CD4-positive, alpha-beta T cell treated with Interleukin-12 subunit alpha and Interleukin-12 subunit beta, for 1 hour (primary cell): ENCODE results near the gene USP47.
A peak's percentile ranks its signal among the peaks of the same experiment; 100 is the strongest.
"Not testable (repeated sequence)": the region's sequence is repeated elsewhere in the genome, so short reads cannot be mapped to it uniquely, and the experiment has no call there.

ENCODE experiments used
- DNase-seq: peaks from one replicate; pipeline ENCODE4 v3.0.0-alpha.2; 2020

USP47 gene

GRCh38 chr11:11826260-11826659, 15.5 kb upstream of the USP47 start:
- DNase-seq: no peak

DNA sequence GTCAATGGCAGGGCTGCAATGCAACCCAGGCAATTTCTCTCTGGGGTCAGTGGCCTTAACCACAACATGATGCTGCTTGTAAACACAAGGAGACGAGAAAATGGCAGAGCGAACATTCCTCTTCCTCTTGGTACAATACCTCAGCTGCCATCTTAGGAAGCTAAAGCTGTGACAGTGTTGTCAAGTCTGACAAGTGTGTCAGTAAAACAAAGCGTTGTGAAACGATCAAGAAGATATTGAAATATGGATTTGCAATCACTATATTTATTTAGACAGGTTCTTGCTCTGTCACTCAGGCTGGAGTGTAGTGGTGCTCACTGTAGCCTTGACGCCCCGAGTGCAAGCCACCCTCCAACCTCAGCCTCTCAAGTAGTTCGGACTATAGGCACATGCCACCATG, 14.5 kb upstream of the USP47 start:
- DNase-seq: no peak

GRCh38 chr11:11831406-11831805, 10.4 kb upstream of the USP47 start:
- not testable (repeated sequence) for DNase-seq

DNA sequence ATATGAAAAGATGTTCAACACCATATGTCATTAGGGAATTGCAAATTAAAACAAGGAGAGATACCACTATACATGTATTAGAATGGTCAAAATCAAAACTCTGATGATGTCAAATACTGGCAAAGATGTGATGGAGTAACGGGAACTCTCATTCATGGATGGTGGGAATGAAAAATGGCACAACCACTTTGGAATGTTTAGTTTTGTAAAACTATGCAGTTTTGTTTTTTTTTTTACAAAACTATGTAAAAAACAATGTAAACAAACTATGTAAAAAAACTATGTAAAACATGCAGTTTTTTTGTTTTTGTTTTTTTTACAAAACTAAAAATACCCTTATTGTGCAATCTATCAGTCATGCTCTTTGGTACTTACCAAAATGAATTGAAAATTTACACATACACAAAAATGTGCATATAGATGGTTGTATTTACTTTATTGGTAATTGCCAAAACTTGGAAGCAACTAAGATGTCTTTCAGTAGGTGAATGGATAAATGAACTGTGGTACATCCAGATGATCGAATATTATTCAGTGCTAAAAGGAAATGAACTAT, 5.0 kb upstream of the USP47 start:
- DNase-seq: no peak

DNA sequence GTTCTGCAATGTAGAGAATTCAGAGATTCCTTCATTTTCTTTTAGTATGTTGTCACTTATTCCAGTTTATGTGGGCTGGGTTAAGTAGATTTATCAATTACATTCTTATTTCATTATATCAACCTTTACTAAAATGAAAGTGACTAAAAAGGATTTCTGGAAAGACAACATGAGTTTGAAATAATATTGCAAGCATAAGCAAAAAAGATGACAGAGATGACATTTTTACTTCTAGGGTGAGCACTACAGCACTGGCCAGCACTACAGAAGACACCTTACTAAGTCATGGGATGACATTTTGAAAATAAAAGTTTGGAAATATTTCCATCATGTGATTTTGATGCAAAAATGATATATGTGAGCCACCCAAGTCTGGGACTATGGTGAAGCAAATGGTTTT, 2.1 kb upstream of the USP47 start:
- DNase-seq: no peak

- DNase-seq: no peak
Observed at GRCh38 chr11:11841116-11841722, 553 bp upstream of the USP47 start.

DNA sequence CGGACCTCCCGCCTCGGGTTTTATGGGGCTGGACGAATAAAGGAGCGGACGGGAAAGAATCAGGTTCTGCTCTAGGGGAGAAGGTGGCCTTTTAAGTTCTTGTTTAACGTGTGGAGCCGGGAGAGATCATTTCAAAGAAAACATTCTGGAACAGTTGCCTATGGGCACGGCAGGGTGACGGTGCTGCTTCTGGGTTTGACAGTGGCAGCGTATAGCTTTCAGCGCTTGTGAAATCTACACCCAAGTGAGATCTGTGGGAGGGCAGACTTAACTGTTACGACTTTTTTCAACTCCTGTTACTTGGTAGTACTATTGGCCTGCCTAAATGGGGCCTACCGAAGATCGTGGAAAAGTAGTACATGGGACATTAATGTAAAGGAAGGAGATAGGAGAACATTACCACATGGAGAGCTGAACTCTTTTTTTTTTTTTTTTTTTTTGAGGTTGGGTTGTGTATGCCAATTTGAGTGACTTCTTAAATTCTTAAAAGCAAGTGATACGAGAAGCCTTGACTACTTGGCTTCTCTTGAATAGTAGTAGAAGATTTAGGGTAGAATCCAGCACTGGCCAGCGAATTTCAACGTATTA, 743 bp downstream of the USP47 start:
- DNase-seq: peak; percentile 70

DNA sequence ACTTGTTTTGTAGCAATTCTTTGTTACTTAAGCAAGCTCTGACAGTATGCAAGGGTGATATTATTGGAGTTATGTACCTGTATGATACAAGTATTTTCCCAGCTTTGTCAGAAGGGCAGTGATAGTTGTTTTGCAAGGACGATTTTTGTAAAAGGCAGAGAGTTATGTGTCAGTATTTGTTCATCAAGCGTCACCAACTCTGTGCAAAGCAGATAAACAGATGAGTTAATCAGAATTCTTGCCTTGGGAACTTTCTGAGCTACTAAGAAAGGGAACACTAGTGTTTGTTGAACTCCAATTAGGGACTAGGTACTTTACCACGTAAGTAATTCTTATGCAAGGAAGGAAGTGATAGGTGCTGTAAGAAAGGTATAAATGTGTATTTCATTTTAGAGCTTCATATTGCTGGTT, 1.4 kb downstream of the USP47 start:
- DNase-seq: peak; percentile 64

DNA sequence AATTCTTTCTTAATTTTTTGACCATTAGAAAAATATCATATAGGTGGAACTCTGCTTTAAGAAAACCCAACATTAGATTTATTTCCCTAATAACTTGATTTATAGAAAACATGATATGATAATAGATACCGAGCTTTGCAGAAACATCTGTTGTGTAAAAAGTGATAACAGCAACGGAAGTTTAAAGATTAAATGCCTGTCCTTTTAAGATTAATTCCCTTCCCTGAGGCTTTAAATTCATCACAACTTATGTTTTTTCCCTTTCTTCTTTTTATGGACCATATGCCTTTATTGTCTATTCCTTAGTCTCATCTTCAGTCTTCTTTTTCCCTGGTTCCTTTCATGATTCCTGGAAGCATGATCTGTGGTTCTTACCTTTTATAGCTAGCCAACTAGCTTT, 1.9 kb downstream of the USP47 start:
- DNase-seq: no peak

DNA sequence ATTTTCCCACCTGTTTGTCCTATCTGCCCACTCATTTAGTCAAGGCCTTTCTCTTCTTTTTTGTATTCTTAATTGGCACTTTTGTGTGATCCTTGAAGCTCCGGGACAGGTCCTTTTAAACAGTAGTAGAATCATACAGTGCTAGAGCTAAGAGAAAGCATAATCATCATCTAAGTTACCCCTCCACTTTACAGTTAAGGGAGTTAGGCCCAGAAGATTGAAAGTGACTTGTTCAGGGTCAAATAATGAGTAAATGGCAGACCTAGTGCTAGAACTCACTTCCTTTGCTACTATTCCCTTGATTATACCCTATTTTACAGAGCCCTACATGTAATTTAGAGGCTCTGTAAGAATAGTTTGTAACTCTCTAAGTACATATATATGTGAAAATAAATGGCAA, 2.5 kb downstream of the USP47 start:
- DNase-seq: no peak

- no peak for DNase-seq
Observed at GRCh38 chr11:11845071-11845470, 3.3 kb downstream of the USP47 start.

GRCh38 chr11:11845551-11845950, 3.8 kb downstream of the USP47 start:
- DNase-seq: no peak

DNA sequence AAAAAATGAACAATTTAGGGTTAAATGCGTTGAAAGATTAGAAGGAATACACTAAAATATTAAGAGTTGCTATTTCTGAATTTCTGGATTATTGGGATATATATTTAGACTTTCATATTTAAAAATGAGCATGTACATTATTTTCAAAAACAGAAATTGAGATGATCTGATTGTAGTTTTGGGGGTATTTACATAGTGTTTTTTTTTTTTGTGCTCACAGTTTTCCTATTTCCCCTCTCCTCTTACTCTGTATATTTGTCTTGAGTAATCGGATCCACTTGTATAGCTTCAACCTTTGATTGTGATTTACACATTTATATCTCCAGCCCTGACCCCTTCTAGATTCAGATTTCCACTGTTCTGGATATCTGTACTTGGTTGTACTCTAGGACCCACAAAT, 5.3 kb downstream of the USP47 start:
- no peak for DNase-seq

GRCh38 chr11:11848891-11849746, 7.3 kb downstream of the USP47 start:
- peak; percentile 76 for DNase-seq

GRCh38 chr11:11850668-11851067, 8.9 kb downstream of the USP47 start:
- DNase-seq: no peak

DNA sequence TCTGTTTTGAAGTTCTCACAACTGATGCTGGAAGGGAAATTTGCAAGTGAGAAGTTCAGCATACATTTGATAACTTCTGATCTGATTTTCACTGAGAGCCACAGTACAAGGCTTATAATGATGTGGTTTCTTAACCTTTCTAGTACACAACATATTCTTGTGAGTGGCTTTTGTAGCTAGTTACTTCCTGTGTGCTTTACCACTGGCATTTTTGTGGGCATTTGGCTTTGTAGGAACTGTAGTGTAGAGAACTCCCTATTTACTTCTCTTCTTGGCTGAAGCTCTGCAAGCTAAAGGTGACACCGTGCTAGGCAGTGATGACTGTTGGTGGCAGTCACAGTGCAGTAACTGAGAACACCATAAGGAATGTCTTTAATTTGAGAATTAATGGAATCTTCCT, 14.9 kb downstream of the USP47 start:
- peak; percentile 57 for DNase-seq

GRCh38 chr11:11857769-11858168, 16.0 kb downstream of the USP47 start:
- DNase-seq: peak; percentile 65

DNA sequence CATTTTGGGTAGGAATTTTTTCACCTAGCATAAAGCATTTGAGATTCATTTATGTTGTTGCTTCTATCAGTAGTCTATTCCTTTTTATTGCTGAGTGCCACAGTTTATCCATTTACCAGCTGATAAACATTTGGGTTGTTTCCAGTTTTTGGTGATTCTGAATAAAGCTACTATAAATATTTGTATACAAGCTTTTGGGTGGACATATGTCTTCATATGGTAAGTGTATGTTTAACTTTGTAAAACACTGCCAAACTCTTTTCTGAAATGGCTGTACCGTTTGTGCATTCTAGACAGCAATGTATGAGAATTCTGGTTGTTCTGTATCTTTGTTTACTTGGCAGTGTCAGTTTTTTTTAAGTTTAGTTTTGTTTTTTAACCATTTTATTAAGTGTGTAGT, 16.9 kb downstream of the USP47 start:
- no peak for DNase-seq

DNA sequence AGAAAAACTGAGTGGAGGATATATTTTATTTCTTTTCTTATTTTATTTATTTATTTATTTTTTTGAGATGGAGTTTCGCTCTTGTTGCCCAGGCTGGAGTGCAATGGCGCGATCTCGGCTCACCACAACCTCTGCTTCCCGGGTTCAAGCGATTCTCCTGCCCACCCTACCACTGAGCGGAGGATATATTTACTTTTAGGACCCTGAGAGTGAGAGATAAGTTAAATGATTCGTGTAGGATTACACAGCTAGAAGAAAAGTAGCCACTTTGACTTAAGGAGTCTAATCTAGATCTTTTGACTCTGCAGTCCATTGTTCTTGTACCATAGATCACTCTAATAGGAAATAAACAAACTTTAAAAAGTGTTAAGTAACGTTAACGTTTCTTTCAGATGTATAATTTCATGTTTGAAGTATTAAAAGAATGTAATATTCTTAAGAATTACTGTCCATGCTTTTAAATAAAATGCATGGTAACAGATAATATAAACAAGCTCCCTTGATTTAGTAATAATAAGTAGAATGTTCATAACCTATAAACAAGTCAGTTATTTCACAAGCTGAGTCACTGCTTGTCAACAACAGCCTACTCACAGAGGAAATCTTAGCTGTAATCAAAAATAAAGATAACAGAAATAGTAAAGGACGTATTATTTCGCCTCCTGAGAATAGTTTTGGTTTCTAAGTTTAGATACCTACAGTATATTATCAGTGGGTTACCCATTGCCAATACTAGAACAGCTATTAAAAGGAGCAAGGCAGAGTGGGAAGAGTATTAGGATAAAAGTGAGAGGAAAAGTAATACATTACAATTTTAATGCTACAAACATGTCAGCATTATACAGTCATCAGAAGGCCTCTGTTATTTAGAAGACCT, 18.6 kb downstream of the USP47 start:
- DNase-seq: no peak

DNA sequence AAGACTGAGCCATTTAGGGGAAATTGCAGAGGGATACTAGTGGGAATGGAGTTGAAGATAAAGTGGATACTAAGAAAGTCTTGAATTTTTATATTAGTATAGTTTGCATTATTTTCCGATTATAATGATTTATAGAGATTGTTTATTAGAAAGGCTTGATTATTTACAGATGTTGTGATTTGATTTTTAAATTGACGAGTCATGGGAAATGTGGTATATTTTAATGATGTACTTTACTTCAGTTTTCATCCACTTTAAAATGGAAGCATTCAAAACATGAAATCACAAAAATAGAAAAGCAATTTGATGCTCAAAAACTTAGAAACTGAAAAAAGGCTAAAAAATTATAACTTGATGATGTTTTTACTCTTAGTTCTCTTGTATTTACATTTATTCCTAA, 21.2 kb downstream of the USP47 start:
- no peak for DNase-seq

GRCh38 chr11:11864332-11864731, 22.6 kb downstream of the USP47 start:
- no peak for DNase-seq

GRCh38 chr11:11864803-11865202, 23.0 kb downstream of the USP47 start:
- DNase-seq: no peak

DNA sequence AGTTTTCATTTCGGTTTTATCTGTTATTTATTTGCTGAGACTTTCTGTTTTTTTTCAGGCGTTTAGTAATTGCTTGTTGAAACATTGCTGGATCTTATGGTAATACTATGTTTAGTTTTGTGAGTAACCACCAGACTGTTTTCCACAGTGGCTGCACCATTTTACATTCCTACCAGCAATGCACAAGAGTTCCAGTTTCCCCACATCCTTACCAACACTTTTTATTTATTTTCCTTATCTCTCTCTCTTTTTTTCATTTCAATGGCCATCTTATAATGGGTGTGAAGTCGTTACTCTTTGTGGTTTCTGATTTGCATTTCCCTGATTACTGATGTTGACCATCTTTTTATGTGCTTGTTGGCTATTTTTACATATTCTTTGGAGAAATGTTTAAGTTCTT, 23.7 kb downstream of the USP47 start:
- no peak for DNase-seq
